Vagina (tissue), 2 donors: ENCODE measurements around the gene ALK. TPM values are rescaled to one million over a fixed set of nuclear protein-coding genes. Genes with fewer than 3 reads are reported as not detected.

ENCODE experiments used
- DNase-seq, 2 donors: peaks; one replicate each; pipeline ENCODE4 v3.0.0-alpha.2; 2017; ENCODE audit errors: extremely low spot score in 2 of 2
- H3K27ac ChIP-seq: fragments of 200-600 bp; sonication (generic); one replicate; pipeline ENCODE4 v1.5.1; 2019
- H3K27me3 ChIP-seq: fragments of 200-600 bp; sonication (generic); one replicate; pipeline ENCODE4 v1.5.1; 2019
- H3K36me3 ChIP-seq, 2 donors: fragments of 200-600 bp; sonication (generic); one replicate each; pipeline ENCODE4 v1.5.1; 2017 to 2019
- H3K4me1 ChIP-seq: fragments of 200-600 bp; sonication (generic); one replicate; pipeline ENCODE4 v1.5.1; 2019
- H3K4me3 ChIP-seq, 2 donors: fragments of 200-600 bp; sonication (generic); 1 replicate in 1 of 2; 2 replicates in 1 of 2; pipeline ENCODE4 v1.5.1; 2016 to 2019
- H3K9me3 ChIP-seq: fragments of 200-600 bp; sonication (generic); one replicate; pipeline ENCODE4 v1.5.1; 2019
- POLR2A ChIP-seq, 2 donors: fragments of 450-650 bp; IDR thresholded peaks; one replicate each; pipeline ENCODE4 v1.6.1; 2017; ENCODE audit warnings: antibody characterized with exemption in 2 of 2, mild to moderate bottlenecking in 2 of 2, moderate library complexity in 2 of 2
- POLR2AphosphoS5 ChIP-seq, 2 donors: sonication (generic); formaldehyde crosslinking; IDR thresholded peaks; one replicate each; pipeline ENCODE4 v1.9.0; 2017; ENCODE audit warnings: antibody characterized with exemption in 2 of 2, mild to moderate bottlenecking in 2 of 2, low read depth in 1 of 2; ENCODE audit not compliant: insufficient read depth in 1 of 2
- intact Hi-C: fragments of 100-400 bp; cut with DNase I; formaldehyde crosslinking; loops from one replicate; pipeline ENCODE4 v1.15.1; 2023
- total RNA-seq: library from RNA; depleted of rRNA; stranded (reverse); fragments of >200 nt; gene quantifications from one replicate; pipeline ENCODE4 v1.2.3, GENCODE V29; 2016
- TF ChIP-seq, protein P1 (sequence below), 3 experiments: fragments of 450-650 bp in 2 of 3; fragments of 200-600 bp in 1 of 3; sonication (generic) in 1 of 3; IDR thresholded peaks; one replicate each; pipeline ENCODE4 v1.5.1; 2017 to 2019; ENCODE audit warnings: antibody characterized with exemption in 3 of 3, mild to moderate bottlenecking in 2 of 3, moderate library complexity in 2 of 3

Gene ALK
- total RNA-seq, 1 donor from 2014 or later, result 0.74 TPM

DNA sequence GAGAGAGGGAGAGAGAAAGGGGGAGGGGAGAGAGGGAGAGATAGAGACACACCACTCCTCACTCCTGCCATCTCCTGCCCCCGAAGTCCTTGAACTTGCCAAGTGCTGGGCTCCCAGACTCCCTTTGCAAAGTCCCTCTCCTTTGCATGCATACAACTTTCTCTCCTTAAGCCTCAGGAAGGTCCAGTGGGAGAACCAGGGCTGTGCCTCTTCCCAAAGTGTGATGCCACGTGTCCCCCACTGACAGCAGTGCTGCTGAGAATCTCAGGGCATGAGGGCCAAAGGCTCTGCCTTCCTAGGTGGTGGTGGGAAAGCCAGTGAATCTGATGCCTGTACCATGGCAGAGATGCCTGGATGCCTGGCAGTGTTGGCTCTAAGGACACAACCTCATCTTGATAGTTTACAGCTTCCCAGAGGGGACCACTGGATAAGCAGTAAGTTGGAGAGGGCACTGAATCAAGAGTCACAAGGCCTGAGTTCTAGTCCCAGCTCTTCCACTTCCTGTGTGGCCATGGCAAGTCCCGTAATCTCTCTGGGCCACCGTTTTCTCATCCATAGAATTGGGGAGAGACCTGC is 702.7 kb downstream of the ALK start:
- intact Hi-C loops, result no loop called here
- no peaks in the 10 kb centered on the region for H3K36me3 ChIP-seq
- TF ChIP-seq POLR2AphosphoS5 (IDR thresholded peaks at IDR 0.05; ENCODE audit: insufficient read depth in 1 of 2, low read depth in 1 of 2), result no peak
- TF ChIP-seq POLR2A (IDR thresholded peaks at IDR 0.05), result no peak
- TF ChIP-seq, protein P1, sequence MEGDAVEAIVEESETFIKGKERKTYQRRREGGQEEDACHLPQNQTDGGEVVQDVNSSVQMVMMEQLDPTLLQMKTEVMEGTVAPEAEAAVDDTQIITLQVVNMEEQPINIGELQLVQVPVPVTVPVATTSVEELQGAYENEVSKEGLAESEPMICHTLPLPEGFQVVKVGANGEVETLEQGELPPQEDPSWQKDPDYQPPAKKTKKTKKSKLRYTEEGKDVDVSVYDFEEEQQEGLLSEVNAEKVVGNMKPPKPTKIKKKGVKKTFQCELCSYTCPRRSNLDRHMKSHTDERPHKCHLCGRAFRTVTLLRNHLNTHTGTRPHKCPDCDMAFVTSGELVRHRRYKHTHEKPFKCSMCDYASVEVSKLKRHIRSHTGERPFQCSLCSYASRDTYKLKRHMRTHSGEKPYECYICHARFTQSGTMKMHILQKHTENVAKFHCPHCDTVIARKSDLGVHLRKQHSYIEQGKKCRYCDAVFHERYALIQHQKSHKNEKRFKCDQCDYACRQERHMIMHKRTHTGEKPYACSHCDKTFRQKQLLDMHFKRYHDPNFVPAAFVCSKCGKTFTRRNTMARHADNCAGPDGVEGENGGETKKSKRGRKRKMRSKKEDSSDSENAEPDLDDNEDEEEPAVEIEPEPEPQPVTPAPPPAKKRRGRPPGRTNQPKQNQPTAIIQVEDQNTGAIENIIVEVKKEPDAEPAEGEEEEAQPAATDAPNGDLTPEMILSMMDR (IDR thresholded peaks at IDR 0.05), result no peak
- H3K4me1 ChIP-seq, result peaks cover 7% of the 10 kb centered on the region
- DNase-seq, result peak; percentile 60 to 64
- no peak overlapping the region for H3K27ac ChIP-seq
- H3K4me3 ChIP-seq, result no peak overlapping the region
- no peaks in the 10 kb centered on the region for H3K27me3 ChIP-seq
- H3K9me3 ChIP-seq, result no peaks in the 10 kb centered on the region

DNA sequence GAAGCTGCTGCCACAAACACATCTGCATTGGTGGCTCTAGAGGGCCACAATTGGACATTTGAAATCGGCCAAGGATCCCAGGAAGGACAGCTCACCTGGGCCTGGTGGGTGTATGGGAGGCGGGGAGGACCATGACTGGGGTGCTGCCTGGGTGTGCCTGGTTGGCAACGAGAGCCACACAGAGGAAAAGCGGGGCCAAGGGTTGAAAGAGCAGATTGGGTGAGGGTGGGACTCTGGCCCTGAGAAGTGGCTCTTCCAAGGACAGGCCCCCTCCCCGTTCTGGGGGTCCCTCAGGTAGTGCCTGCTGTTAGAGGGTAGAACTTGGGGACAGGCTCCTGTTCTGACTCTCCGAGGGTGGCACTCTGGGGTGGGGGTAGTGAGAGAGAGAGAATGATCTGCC is 703.3 kb downstream of the ALK start:
- DNase-seq, result peak; percentile 67 to 69
- H3K4me3 ChIP-seq, result no peak overlapping the region
- no peak for TF ChIP-seq POLR2A (IDR thresholded peaks at IDR 0.05)
- TF ChIP-seq, protein P1 (IDR thresholded peaks at IDR 0.05), result no peak
- TF ChIP-seq POLR2AphosphoS5 (IDR thresholded peaks at IDR 0.05; ENCODE audit: insufficient read depth in 1 of 2, low read depth in 1 of 2), result no peak
- H3K36me3 ChIP-seq, result no peaks in the 10 kb centered on the region
- H3K27me3 ChIP-seq, result no peaks in the 10 kb centered on the region
- peaks cover 1% of the 10 kb centered on the region for H3K4me1 ChIP-seq
- intact Hi-C loops, result no loop called here
- no peaks in the 10 kb centered on the region for H3K9me3 ChIP-seq
- no peak overlapping the region for H3K27ac ChIP-seq

DNA sequence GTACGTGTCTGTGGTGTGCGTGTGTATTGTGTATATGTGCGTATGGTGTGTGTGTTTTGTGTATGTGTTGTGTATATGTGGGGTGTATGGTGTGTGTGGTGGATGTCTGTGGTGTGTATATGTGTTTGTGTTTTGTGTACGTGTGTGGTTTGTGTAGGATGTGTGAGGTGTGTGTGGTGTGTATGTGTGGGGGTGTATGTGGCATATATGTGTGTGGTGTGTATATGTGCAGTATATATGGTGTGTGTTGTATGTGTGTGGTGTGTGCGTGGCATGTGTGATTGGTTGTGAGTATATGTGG is 704.8 kb downstream of the ALK start:
- intact Hi-C loops, result no loop called here
- peak in 1 of 2 donors; percentile 54 for DNase-seq

DNA sequence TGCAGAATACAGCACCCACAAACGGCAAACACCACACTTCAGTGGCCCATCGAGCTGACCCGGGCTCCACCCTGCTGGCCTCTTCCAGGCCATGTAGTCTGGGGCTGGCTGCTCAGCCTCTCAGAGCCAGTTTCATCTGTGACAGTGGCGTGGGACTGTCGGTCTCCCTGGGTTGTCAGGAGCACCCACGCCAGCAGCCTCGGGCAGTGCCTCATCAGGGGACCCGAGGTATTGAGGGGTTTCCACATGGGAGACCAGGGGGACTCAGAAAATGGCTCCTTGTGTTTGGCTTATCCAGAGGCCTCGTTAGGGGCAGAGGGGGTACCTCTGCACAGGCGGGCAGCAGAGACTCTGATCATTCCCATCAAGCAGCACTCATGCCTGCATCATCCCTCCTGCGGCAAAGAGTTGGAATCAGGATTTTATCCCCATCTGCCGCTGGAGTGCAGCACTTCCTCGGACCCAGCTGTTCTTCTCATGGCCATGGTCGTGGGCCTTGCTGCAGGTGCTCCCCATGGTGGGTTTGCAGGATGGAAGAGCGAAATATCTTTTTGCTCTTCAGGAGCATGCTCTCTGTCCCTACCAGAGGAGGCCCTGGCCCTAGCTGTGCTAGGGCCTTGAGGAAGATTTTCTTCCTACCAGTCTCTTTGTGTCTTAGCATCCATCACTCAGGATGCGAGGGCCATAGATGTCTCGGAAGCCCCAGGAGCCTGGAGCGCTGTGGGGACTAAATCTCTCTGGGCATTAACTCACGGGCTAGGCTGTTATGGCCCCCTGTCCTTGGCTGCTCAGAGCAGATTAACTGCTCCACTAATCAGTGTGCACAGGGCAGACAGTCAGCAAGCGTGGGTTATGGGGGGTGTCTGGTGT is 705.4 kb downstream of the ALK start:
- Histone ChIP-seq H3K27ac (no peak overlapping the region), H3K4me3 (no peak overlapping the region), H3K4me1 (no peaks in the 10 kb centered on the region), H3K9me3 (no peaks in the 10 kb centered on the region), H3K36me3 (no peaks in the 10 kb centered on the region), H3K27me3 (no peaks in the 10 kb centered on the region)
- intact Hi-C loops, result no loop called here
- DNase-seq, result peak; percentile 49 to 77
- TF ChIP-seq POLR2AphosphoS5 (IDR thresholded peaks at IDR 0.05; ENCODE audit: insufficient read depth in 1 of 2, low read depth in 1 of 2), result no peak
- no peak for TF ChIP-seq POLR2A (IDR thresholded peaks at IDR 0.05)
- TF ChIP-seq, protein P1 (IDR thresholded peaks at IDR 0.05), result no peak

More for the DNA sequence above, 704.8 kb downstream of the ALK start:
- H3K4me3 ChIP-seq, result no peak overlapping the region
- TF ChIP-seq, protein P1 (IDR thresholded peaks at IDR 0.05), result no peak
- TF ChIP-seq POLR2A (IDR thresholded peaks at IDR 0.05) (no peak), POLR2AphosphoS5 (IDR thresholded peaks at IDR 0.05; ENCODE audit: insufficient read depth in 1 of 2, low read depth in 1 of 2) (no peak)
- no peak overlapping the region for H3K27ac ChIP-seq
- H3K36me3 ChIP-seq, result no peaks in the 10 kb centered on the region
- H3K4me1 ChIP-seq, result no peaks in the 10 kb centered on the region
- H3K9me3 ChIP-seq, result no peaks in the 10 kb centered on the region
- H3K27me3 ChIP-seq, result no peaks in the 10 kb centered on the region

DNA sequence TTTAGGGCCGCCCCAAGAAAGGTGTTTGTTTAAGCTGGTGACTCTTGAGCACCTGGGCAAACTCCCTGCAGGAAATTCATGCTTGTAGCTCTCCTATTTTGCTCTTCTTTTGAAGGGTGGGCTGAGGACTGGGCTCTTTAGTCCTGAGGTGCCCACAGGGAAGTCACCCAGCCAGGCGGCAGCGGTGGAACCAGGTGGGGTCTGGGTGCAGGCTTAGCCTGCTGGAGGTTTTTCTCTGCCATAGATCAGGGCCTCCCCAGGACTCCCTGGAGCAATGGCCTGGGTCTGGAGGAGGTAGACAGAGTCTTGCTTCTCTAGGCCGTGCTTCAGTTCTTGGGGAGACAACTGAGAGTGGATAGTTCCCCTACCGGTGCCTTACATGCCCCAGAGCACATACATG is 706.3 kb downstream of the ALK start:
- intact Hi-C loops, result no loop called here
- H3K27ac ChIP-seq, result no peak overlapping the region
- H3K27me3 ChIP-seq, result no peaks in the 10 kb centered on the region
- no peaks in the 10 kb centered on the region for H3K9me3 ChIP-seq
- H3K4me3 ChIP-seq, result no peak overlapping the region
- TF ChIP-seq POLR2AphosphoS5 (IDR thresholded peaks at IDR 0.05; ENCODE audit: insufficient read depth in 1 of 2, low read depth in 1 of 2) (no peak), POLR2A (IDR thresholded peaks at IDR 0.05) (no peak)
- TF ChIP-seq, protein P1 (IDR thresholded peaks at IDR 0.05), result no peak
- H3K36me3 ChIP-seq, result no peaks in the 10 kb centered on the region
- DNase-seq, result peak in 1 of 2 donors; percentile 58
- H3K4me1 ChIP-seq, result no peaks in the 10 kb centered on the region
